ENCODE data around the gene NXPE1.

Gene NXPE1

GRCh38 chr11:114563077-114563476 is 3.4 kb upstream of the NXPE1 start:
- DNase-seq (ENCODE audit: low read depth in 1 of 2, low spot score in 1 of 2), result no peak

- no peak for DNase-seq (ENCODE audit: low read depth in 1 of 2, low spot score in 1 of 2)
These were observed 2.7 kb upstream of the NXPE1 start for GRCh38 chr11:114562166-114562916.

GRCh38 chr11:114556135-114556534 is 3.5 kb downstream of the NXPE1 start:
- DNase-seq (ENCODE audit: low read depth in 1 of 2, low spot score in 1 of 2), result no peak

GRCh38 chr11:114553642-114554041 is 6.0 kb downstream of the NXPE1 start:
- no peak for DNase-seq (ENCODE audit: low read depth in 1 of 2, low spot score in 1 of 2)

GRCh38 chr11:114551060-114551459 is 8.6 kb downstream of the NXPE1 start:
- no peak for DNase-seq (ENCODE audit: low read depth in 1 of 2, low spot score in 1 of 2)

GRCh38 chr11:114525682-114526081 is 34.0 kb downstream of the NXPE1 start:
- DNase-seq (ENCODE audit: low read depth in 1 of 2, low spot score in 1 of 2), result no peak

GRCh38 chr11:114524122-114524521 is 35.6 kb downstream of the NXPE1 start:
- no peak for DNase-seq (ENCODE audit: low read depth in 1 of 2, low spot score in 1 of 2)

- no peak for DNase-seq (ENCODE audit: low read depth in 1 of 2, low spot score in 1 of 2)
These were observed 36.9 kb downstream of the NXPE1 start for GRCh38 chr11:114522818-114523217.

- no peak for DNase-seq (ENCODE audit: low read depth in 1 of 2, low spot score in 1 of 2)
These were observed 48.1 kb downstream of the NXPE1 start for GRCh38 chr11:114511538-114511937.

GRCh38 chr11:114511079-114511478 is 48.6 kb downstream of the NXPE1 start:
- no peak for DNase-seq (ENCODE audit: low read depth in 1 of 2, low spot score in 1 of 2)

- no peak for DNase-seq (ENCODE audit: low read depth in 1 of 2, low spot score in 1 of 2)
These were observed 57.8 kb downstream of the NXPE1 start for GRCh38 chr11:114501901-114502300.

- DNase-seq (ENCODE audit: low read depth in 1 of 2, low spot score in 1 of 2), result no peak
These were observed 59.9 kb downstream of the NXPE1 start for GRCh38 chr11:114499756-114500155.

- DNase-seq (ENCODE audit: low read depth in 1 of 2, low spot score in 1 of 2), result no peak
These were observed 62.8 kb downstream of the NXPE1 start for GRCh38 chr11:114496915-114497314.

GRCh38 chr11:114483929-114484328 is 75.8 kb downstream of the NXPE1 start:
- no peak for DNase-seq (ENCODE audit: low read depth in 1 of 2, low spot score in 1 of 2)

- DNase-seq (ENCODE audit: low read depth in 1 of 2, low spot score in 1 of 2), result no peak
These were observed 77.6 kb downstream of the NXPE1 start for GRCh38 chr11:114482114-114482513.

- DNase-seq (ENCODE audit: low read depth in 1 of 2, low spot score in 1 of 2), result no peak
These were observed 80.3 kb downstream of the NXPE1 start for GRCh38 chr11:114479331-114479730.

- no peak for DNase-seq (ENCODE audit: low read depth in 1 of 2, low spot score in 1 of 2)
These were observed 80.9 kb downstream of the NXPE1 start for GRCh38 chr11:114478768-114479167.

- DNase-seq (ENCODE audit: low read depth in 1 of 2, low spot score in 1 of 2), result no peak
These were observed 81.7 kb downstream of the NXPE1 start for GRCh38 chr11:114478001-114478410.

GRCh38 chr11:114472661-114473060 is 87.0 kb downstream of the NXPE1 start:
- DNase-seq (ENCODE audit: low read depth in 1 of 2, low spot score in 1 of 2), result no peak
